ENCODE data around the gene ITM2A. TPM values are rescaled to one million over a fixed set of nuclear protein-coding genes. Genes with fewer than 3 reads are reported as not detected.

The ITM2A gene
- total and polyA plus RNA-seq, 2 experiments from 2014 or later = 48.4 to 57.0 TPM

GRCh38 chrX:79375340-79375739, 8.2 kb upstream of the ITM2A start:
- Histone ChIP-seq H3K79me2 (replicated peaks; ENCODE audit: insufficient read depth) (no peaks in the 10 kb centered on the region), H3F3A (replicated peaks; ENCODE audit: low read depth) (no peaks in the 10 kb centered on the region), H3K36me3 (ENCODE audit: insufficient read depth) (no peaks in the 10 kb centered on the region), H3K4me3 (no peak overlapping the region), H3K27me3 (ENCODE audit: insufficient read depth) (no peaks in the 10 kb centered on the region), H3K4me2 (no peak overlapping the region), H3K27ac (ENCODE audit: low read depth) (no peak overlapping the region), H4K20me1 (replicated peaks; ENCODE audit: insufficient read depth) (no peaks in the 10 kb centered on the region), H3K9me2 (ENCODE audit: insufficient read depth) (no peaks in the 10 kb centered on the region), H3K4me1 (ENCODE audit: insufficient read depth) (no peaks in the 10 kb centered on the region), H2AFZ (no peak overlapping the region)
- DNase-seq (ENCODE audit: low spot score) (no peak), ATAC-seq (no peak)
- TF ChIP-seq CREB1 (CRISPR knock-in tag; IDR thresholded peaks at IDR 0.05; ENCODE audit: low read depth) = no peak
- no peak for TF ChIP-seq STAT1 (IDR thresholded peaks at IDR 0.05; ENCODE audit: unreplicated experiment)
- no peak for TF ChIP-seq JUNB (IDR thresholded peaks at IDR 0.05; ENCODE audit: unreplicated experiment)
- no peak for TF ChIP-seq ZNF331 (CRISPR knock-in tag; IDR thresholded peaks at IDR 0.05; ENCODE audit: low read depth)
- TF ChIP-seq EZH2 (IDR thresholded peaks at IDR 0.05; ENCODE audit: low read depth, unreplicated experiment) = no peak
- TF ChIP-seq NANOG (IDR thresholded peaks at IDR 0.05; ENCODE audit: borderline replicate concordance) = no peak
- no peak for TF ChIP-seq CTCF (conservative IDR thresholded peaks at IDR 0.05; ENCODE audit: low read depth in 2 of 2)
- no peaks in the 10 kb centered on the region for H3K36me3 Mint-ChIP-seq (ENCODE audit: low read depth)
- H3K27me3 Mint-ChIP-seq (ENCODE audit: insufficient read depth, low read depth, poor library complexity) = no peaks in the 10 kb centered on the region
- no peaks in the 10 kb centered on the region for H3K4me1 Mint-ChIP-seq
- H3K4me3 Mint-ChIP-seq = no peak overlapping the region
- no peak overlapping the region for H3K27ac Mint-ChIP-seq
- H3K9me3 Mint-ChIP-seq = no peaks in the 10 kb centered on the region; the same call in 2 of the 3 replicates

- Mint-ChIP-seq H3K9me3 (no peaks in the 10 kb centered on the region), H3K4me1 (peaks cover 16% of the 10 kb centered on the region), H3K4me3 (no peak overlapping the region), H3K36me3 (ENCODE audit: low read depth) (no peaks in the 10 kb centered on the region), H3K27me3 (ENCODE audit: insufficient read depth, low read depth, poor library complexity) (no peaks in the 10 kb centered on the region), H3K27ac (no peak overlapping the region)
- H3K27me3 ChIP-seq (ENCODE audit: insufficient read depth) = no peaks in the 10 kb centered on the region
- no peak overlapping the region for H2AFZ ChIP-seq
- no peak overlapping the region for H3K27ac ChIP-seq (ENCODE audit: low read depth)
- ATAC-seq = no peak
- no peak overlapping the region for H3K4me3 ChIP-seq
- H3F3A ChIP-seq (replicated peaks; ENCODE audit: low read depth) = no peaks in the 10 kb centered on the region
- no peak for DNase-seq (ENCODE audit: low spot score)
- TF ChIP-seq, protein P1, sequence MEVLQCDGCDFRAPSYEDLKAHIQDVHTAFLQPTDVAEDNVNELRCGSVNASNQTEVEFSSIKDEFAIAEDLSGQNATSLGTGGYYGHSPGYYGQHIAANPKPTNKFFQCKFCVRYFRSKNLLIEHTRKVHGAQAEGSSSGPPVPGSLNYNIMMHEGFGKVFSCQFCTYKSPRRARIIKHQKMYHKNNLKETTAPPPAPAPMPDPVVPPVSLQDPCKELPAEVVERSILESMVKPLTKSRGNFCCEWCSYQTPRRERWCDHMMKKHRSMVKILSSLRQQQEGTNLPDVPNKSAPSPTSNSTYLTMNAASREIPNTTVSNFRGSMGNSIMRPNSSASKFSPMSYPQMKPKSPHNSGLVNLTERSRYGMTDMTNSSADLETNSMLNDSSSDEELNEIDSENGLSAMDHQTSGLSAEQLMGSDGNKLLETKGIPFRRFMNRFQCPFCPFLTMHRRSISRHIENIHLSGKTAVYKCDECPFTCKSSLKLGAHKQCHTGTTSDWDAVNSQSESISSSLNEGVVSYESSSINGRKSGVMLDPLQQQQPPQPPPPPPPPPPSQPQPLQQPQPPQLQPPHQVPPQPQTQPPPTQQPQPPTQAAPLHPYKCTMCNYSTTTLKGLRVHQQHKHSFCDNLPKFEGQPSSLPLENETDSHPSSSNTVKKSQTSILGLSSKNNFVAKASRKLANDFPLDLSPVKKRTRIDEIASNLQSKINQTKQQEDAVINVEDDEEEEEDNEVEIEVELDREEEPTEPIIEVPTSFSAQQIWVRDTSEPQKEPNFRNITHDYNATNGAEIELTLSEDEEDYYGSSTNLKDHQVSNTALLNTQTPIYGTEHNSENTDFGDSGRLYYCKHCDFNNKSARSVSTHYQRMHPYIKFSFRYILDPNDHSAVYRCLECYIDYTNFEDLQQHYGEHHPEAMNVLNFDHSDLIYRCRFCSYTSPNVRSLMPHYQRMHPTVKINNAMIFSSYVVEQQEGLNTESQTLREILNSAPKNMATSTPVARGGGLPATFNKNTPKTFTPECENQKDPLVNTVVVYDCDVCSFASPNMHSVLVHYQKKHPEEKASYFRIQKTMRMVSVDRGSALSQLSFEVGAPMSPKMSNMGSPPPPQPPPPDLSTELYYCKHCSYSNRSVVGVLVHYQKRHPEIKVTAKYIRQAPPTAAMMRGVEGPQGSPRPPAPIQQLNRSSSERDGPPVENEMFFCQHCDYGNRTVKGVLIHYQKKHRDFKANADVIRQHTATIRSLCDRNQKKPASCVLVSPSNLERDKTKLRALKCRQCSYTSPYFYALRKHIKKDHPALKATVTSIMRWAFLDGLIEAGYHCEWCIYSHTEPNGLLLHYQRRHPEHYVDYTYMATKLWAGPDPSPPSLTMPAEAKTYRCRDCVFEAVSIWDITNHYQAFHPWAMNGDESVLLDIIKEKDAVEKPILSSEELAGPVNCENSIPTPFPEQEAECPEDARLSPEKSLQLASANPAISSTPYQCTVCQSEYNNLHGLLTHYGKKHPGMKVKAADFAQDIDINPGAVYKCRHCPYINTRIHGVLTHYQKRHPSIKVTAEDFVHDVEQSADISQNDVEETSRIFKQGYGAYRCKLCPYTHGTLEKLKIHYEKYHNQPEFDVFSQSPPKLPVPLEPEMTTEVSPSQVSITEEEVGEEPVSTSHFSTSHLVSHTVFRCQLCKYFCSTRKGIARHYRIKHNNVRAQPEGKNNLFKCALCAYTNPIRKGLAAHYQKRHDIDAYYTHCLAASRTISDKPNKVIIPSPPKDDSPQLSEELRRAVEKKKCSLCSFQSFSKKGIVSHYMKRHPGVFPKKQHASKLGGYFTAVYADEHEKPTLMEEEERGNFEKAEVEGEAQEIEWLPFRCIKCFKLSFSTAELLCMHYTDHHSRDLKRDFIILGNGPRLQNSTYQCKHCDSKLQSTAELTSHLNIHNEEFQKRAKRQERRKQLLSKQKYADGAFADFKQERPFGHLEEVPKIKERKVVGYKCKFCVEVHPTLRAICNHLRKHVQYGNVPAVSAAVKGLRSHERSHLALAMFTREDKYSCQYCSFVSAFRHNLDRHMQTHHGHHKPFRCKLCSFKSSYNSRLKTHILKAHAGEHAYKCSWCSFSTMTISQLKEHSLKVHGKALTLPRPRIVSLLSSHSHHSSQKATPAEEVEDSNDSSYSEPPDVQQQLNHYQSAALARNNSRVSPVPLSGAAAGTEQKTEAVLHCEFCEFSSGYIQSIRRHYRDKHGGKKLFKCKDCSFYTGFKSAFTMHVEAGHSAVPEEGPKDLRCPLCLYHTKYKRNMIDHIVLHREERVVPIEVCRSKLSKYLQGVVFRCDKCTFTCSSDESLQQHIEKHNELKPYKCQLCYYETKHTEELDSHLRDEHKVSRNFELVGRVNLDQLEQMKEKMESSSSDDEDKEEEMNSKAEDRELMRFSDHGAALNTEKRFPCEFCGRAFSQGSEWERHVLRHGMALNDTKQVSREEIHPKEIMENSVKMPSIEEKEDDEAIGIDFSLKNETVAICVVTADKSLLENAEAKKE (CRISPR knock-in tag; IDR thresholded peaks at IDR 0.05) = no peak
- TF ChIP-seq STAT1 (IDR thresholded peaks at IDR 0.05; ENCODE audit: unreplicated experiment) (no peak), ZNF114 (CRISPR knock-in tag; IDR thresholded peaks at IDR 0.05) (no peak), NANOG (IDR thresholded peaks at IDR 0.05; ENCODE audit: borderline replicate concordance) (no peak), CTCF (conservative IDR thresholded peaks at IDR 0.05; ENCODE audit: low read depth in 2 of 2) (no peak), EZH2phosphoT487 (IDR thresholded peaks at IDR 0.05; ENCODE audit: unreplicated experiment) (no peak)
- H4K20me1 ChIP-seq (replicated peaks; ENCODE audit: insufficient read depth) = no peaks in the 10 kb centered on the region
- peaks cover 11% of the 10 kb centered on the region for H3K4me1 ChIP-seq (ENCODE audit: insufficient read depth)
- H3K4me2 ChIP-seq = no peak overlapping the region
- no peaks in the 10 kb centered on the region for H3K79me2 ChIP-seq (replicated peaks; ENCODE audit: insufficient read depth)
- no peaks in the 10 kb centered on the region for H3K36me3 ChIP-seq (ENCODE audit: insufficient read depth)
- no peaks in the 10 kb centered on the region for H3K9me2 ChIP-seq (ENCODE audit: insufficient read depth)
These were observed 4.5 kb upstream of the ITM2A start for GRCh38 chrX:79371640-79372039.
